Measurements from ENCODE around the gene HSF2BP.

HSF2BP gene

GRCh38 chr21:43675871-43676270, 16.6 kb upstream of the HSF2BP start:
- Mint-ChIP-seq H3K27ac (no peak overlapping the region), H3K27me3 (no peaks in the 10 kb centered on the region), H3K4me1 (ENCODE audit: low read depth) (peaks cover 5% of the 10 kb centered on the region), H3K36me3 (ENCODE audit: low read depth) (peaks cover 99% of the 10 kb centered on the region), H3K4me3 (no peak overlapping the region), H3K9me3 (no peaks in the 10 kb centered on the region)
- intact Hi-C loops (cut with micrococcal nuclease), result loop anchor here (10.0 kb wide), 1 partner anchor 289 kb away; no protein-coding TSS in a partner anchor

DNA sequence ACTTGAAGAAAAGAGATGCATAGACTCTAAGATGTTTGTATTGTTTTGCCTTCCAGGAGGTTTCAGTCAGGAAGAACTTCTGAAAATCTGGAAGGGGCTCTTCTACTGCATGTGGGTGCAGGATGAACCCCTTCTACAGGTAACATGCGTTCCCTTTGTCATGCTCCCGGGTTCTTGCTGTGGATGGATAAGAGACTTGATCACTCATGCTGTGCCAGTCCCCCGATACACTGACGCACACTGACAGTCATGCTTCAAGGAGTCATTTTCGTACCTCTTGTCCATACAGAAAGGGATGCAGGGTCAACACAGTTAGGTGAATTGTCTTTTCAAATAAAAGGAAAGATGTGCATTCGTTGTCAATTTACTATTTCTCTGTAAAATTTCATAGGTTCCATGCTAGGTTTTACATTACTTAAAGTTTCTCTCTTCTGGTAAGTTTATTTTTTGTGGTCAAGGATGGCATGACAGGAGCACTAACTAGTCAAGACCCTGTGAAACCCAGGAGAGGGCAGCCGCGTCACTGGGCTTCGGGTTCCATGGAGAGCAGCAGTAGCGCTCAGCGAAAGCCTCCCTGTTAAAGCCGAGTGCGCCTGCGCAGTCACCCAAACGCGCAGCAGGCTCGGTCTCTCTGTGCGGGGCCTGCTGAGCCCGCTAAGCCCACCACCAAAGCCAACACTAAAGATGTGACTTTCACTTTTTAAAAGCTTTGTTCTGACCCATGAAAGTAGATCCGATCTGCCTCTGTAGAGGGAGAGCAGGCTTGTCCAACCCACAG, 10.7 kb upstream of the HSF2BP start:
- Mint-ChIP-seq H3K27ac (no peak overlapping the region), H3K4me1 (ENCODE audit: low read depth) (peaks cover 18% of the 10 kb centered on the region), H3K36me3 (ENCODE audit: low read depth) (peaks cover 77% of the 10 kb centered on the region), H3K27me3 (no peaks in the 10 kb centered on the region), H3K9me3 (peaks cover 9% of the 10 kb centered on the region), H3K4me3 (no peak overlapping the region)
- intact Hi-C loops (cut with micrococcal nuclease), result loop anchor here (10.0 kb wide), 2 partner anchors 55 to 295 kb away; no protein-coding TSS in a partner anchor

- H3K27me3 Mint-ChIP-seq, result no peaks in the 10 kb centered on the region
- H3K36me3 Mint-ChIP-seq (ENCODE audit: low read depth), result peaks cover 77% of the 10 kb centered on the region
- peaks cover 9% of the 10 kb centered on the region for H3K9me3 Mint-ChIP-seq
- H3K4me3 Mint-ChIP-seq, result no peak overlapping the region
- intact Hi-C loops (cut with micrococcal nuclease), result loop anchor here (10.0 kb wide), 1 partner anchor 57 kb away; no protein-coding TSS in a partner anchor
- peak overlapping the region; percentile 5 for H3K27ac Mint-ChIP-seq
- peaks cover 30% of the 10 kb centered on the region for H3K4me1 Mint-ChIP-seq (ENCODE audit: low read depth)
Measured at GRCh38 chr21:43667191-43667904, 8.1 kb upstream of the HSF2BP start.

- Mint-ChIP-seq H3K27me3 (no peaks in the 10 kb centered on the region), H3K9me3 (peaks cover 9% of the 10 kb centered on the region), H3K4me1 (ENCODE audit: low read depth) (peaks cover 44% of the 10 kb centered on the region), H3K4me3 (no peak overlapping the region), H3K36me3 (ENCODE audit: low read depth) (peaks cover 76% of the 10 kb centered on the region), H3K27ac (no peak overlapping the region)
- intact Hi-C loops (cut with micrococcal nuclease), result loop anchor here (10.0 kb wide), 1 partner anchor 59 kb away; no protein-coding TSS in a partner anchor
Measured at GRCh38 chr21:43665879-43666278, 6.6 kb upstream of the HSF2BP start.

DNA sequence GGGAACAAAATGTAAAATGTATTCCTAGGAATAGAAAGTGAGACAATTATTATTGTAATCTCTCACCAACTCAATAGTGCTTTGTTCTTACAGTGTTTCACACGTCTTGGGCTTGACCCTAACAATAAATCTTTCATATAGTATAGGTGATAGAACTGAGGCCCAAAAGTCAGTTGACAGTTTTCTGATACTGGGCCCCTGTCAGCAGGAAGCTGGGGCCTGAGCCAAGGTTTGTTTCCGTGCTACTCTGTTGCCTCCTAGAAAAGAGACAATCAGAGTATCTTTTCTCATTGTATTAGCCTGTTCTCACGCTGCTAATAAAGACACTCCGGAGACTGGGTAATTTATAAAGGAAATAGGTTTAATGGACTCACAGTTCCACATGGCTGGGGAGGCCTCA, 5.1 kb upstream of the HSF2BP start:
- Mint-ChIP-seq H3K4me1 (ENCODE audit: low read depth) (peaks cover 57% of the 10 kb centered on the region), H3K27me3 (no peaks in the 10 kb centered on the region), H3K4me3 (no peak overlapping the region), H3K36me3 (ENCODE audit: low read depth) (peaks cover 76% of the 10 kb centered on the region), H3K27ac (peak overlapping the region; percentile 70), H3K9me3 (peaks cover 9% of the 10 kb centered on the region)
- intact Hi-C loops (cut with micrococcal nuclease), result loop anchor here (10.0 kb wide), 1 partner anchor 60 kb away; no protein-coding TSS in a partner anchor

- intact Hi-C loops (cut with micrococcal nuclease), result loop anchor here (10.0 kb wide), 1 partner anchor 62 kb away; no protein-coding TSS in a partner anchor
- Mint-ChIP-seq H3K9me3 (peaks cover 9% of the 10 kb centered on the region), H3K36me3 (ENCODE audit: low read depth) (peaks cover 78% of the 10 kb centered on the region), H3K27ac (no peak overlapping the region), H3K4me1 (ENCODE audit: low read depth) (peaks cover 66% of the 10 kb centered on the region), H3K27me3 (peaks cover under 1% of the 10 kb centered on the region), H3K4me3 (no peak overlapping the region)
Measured at GRCh38 chr21:43663033-43663432, 3.7 kb upstream of the HSF2BP start.

DNA sequence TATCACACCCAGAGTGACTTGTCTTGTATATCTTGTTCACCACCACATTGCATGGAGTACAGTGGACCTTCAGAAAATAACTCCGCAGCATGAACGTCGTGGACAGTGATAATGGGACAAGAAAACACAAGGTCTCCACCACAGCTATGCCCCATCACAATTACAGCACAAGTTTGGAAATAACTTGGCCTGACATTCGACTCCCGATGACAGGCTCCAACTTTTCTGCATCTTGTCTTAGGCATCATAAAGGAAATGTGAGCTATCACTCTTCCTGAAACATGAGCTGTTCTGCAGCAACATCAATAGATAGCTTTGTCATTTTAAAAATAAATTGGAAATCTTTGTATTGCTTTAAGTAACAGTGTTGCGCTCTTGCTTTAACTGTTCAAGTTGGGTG, 3.0 kb upstream of the HSF2BP start:
- Mint-ChIP-seq H3K4me3 (no peak overlapping the region), H3K27me3 (peaks cover 3% of the 10 kb centered on the region), H3K4me1 (ENCODE audit: low read depth) (peaks cover 71% of the 10 kb centered on the region), H3K36me3 (ENCODE audit: low read depth) (peaks cover 75% of the 10 kb centered on the region), H3K9me3 (peaks cover 9% of the 10 kb centered on the region), H3K27ac (no peak overlapping the region)
- intact Hi-C loops (cut with micrococcal nuclease), result loop anchor here (10.0 kb wide), 1 partner anchor 63 kb away; no protein-coding TSS in a partner anchor

GRCh38 chr21:43658769-43659135, 536 bp downstream of the HSF2BP start:
- intact Hi-C loops (cut with micrococcal nuclease), result no loop called here
- Mint-ChIP-seq H3K4me3 (no peak overlapping the region), H3K9me3 (no peaks in the 10 kb centered on the region), H3K36me3 (ENCODE audit: low read depth) (peaks cover 43% of the 10 kb centered on the region), H3K4me1 (ENCODE audit: low read depth) (peaks cover 57% of the 10 kb centered on the region), H3K27me3 (peaks cover 3% of the 10 kb centered on the region), H3K27ac (peak overlapping the region; percentile 91)

DNA sequence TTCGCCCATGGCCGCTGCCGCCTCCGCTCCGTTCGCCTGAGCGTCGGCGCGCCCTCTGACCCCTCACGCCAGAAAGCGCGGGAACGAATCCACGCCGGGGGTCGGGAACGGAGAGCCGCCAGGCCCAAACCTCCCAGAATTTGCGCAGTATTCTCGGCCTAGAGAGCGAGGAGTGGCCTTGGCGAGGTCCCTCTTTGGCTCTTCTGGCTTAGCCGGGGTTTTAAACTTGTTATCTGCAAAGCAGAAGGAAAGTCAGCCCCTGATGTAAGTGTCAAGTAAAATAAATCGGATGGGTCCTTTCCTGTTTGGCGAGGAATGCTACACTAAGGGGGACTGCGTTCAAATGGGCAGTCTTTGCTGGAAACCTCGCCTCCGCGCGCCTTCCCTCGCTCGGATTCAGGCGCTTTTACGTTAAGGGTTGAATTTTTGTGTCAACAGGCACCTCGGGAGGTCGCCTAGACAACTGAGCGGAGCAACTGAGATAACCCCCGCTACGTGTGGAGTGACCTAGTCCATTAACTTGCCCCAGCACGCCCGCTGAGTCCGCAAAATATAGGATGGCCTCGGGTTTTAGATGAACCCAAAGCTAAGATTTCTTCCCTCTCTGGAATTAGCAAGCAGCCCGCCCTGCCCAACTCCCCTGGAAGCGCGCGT, 1.1 kb downstream of the HSF2BP start:
- no peak overlapping the region for H3K4me3 Mint-ChIP-seq
- intact Hi-C loops (cut with micrococcal nuclease), result no loop called here
- H3K27me3 Mint-ChIP-seq, result peaks cover 3% of the 10 kb centered on the region
- peak overlapping the region; percentile 91 for H3K27ac Mint-ChIP-seq
- H3K36me3 Mint-ChIP-seq (ENCODE audit: low read depth), result peaks cover 38% of the 10 kb centered on the region
- H3K4me1 Mint-ChIP-seq (ENCODE audit: low read depth), result peaks cover 60% of the 10 kb centered on the region
- no peaks in the 10 kb centered on the region for H3K9me3 Mint-ChIP-seq

DNA sequence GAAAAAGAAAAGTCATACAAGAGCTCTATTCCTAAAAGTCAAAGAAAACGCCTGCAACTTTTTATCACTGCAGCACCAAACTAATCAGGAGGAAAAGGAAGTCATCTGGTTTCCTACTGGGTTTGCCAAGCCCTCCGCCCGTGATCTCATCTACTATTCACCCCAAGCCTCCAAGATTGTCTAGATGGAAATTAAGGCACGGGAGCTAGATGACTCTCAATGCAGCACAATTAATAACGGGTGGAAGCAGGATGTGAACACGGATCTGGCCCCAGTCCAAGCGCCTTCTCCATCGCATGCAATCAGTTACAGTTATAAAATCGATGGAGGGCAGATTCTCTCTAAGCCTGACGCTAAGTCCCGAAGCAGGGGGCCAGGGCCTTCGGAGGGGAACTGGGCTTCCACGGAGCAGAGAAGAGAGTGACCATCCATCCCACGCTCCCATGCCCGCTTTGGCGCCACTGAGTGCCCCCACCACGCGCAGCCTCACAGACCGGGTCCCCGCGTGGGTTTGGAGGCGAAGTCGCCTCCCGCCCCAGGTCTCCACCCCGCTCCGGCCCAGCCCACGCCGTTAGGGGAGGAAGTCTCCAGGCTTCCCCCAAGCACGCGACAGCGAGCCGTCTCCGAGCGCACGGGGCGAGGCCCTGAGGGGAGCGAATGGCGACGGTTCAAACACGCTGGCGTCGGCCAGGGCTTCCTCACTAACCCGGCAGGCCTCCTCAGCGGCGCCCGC, 1.8 kb downstream of the HSF2BP start:
- peak overlapping the region; percentile 59 for H3K27ac Mint-ChIP-seq
- H3K9me3 Mint-ChIP-seq, result no peaks in the 10 kb centered on the region
- H3K27me3 Mint-ChIP-seq, result peaks cover 6% of the 10 kb centered on the region
- peaks cover 60% of the 10 kb centered on the region for H3K4me1 Mint-ChIP-seq (ENCODE audit: low read depth)
- H3K36me3 Mint-ChIP-seq (ENCODE audit: low read depth), result peaks cover 31% of the 10 kb centered on the region
- H3K4me3 Mint-ChIP-seq, result peak overlapping the region; percentile 21
- intact Hi-C loops (cut with micrococcal nuclease), result no loop called here

DNA sequence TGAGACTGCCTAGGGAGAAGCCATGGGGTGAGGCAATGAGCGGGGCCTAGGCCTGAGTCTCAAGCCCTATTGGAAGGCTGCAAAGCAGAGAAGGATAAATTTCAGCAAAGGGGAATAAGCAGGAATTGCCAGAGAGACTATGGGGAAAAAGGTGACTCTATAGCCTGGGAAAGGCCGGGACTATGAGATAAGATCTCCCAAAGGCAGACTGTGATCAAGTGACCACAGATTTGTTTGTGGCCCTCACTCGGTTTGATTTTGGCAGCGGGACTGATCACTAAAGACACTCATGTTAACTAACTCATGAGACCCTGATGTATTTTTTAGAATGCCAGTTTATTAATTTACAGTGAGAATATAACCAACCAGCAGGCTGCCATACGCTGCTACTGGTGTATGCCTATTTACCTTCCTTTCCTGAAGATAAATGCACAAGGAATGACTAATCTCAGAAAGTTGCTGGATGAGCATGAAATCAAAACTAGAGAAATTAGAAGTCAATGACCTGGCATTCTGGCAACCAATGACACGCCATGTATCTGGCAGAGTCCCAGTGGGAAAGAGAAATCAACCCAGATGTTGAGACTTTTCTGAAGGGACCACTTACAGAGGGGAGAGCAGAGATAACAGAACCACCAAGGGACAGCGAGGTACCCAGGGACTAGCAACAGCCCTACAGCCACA, 4.3 kb downstream of the HSF2BP start:
- Mint-ChIP-seq H3K9me3 (no peaks in the 10 kb centered on the region), H3K36me3 (ENCODE audit: low read depth) (peaks cover 8% of the 10 kb centered on the region), H3K27ac (no peak overlapping the region), H3K4me3 (no peak overlapping the region), H3K27me3 (peaks cover 10% of the 10 kb centered on the region), H3K4me1 (ENCODE audit: low read depth) (peaks cover 36% of the 10 kb centered on the region)
- intact Hi-C loops (cut with micrococcal nuclease), result no loop called here

DNA sequence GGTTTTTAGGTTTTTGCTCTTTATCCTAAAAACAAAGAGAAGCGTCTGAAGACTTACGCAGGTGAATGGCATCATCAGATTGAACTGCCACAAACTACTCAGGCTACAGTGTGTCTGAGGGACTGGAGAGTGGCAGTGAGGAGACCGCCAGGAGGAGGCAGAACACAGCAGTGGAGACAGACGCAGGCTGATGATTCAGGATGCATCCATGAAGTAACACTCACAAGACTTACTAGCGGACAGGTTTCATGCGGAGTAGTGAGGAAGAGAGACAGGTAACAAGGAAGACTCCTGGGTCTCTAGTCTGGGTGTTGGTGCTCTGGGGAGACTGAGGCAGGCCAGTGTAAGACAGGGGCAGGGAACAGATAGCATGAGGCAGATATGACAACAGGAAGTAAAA, 5.7 kb downstream of the HSF2BP start:
- H3K27ac Mint-ChIP-seq, result no peak overlapping the region
- peaks cover 25% of the 10 kb centered on the region for H3K4me1 Mint-ChIP-seq (ENCODE audit: low read depth)
- H3K4me3 Mint-ChIP-seq, result no peak overlapping the region
- intact Hi-C loops (cut with micrococcal nuclease), result no loop called here
- H3K9me3 Mint-ChIP-seq, result no peaks in the 10 kb centered on the region
- no peaks in the 10 kb centered on the region for H3K36me3 Mint-ChIP-seq (ENCODE audit: low read depth)
- H3K27me3 Mint-ChIP-seq, result peaks cover 10% of the 10 kb centered on the region

- H3K27ac Mint-ChIP-seq, result no peak overlapping the region
- H3K4me1 Mint-ChIP-seq (ENCODE audit: low read depth), result peaks cover 19% of the 10 kb centered on the region
- intact Hi-C loops (cut with micrococcal nuclease), result no loop called here
- H3K27me3 Mint-ChIP-seq, result peaks cover 14% of the 10 kb centered on the region
- H3K4me3 Mint-ChIP-seq, result no peak overlapping the region
- no peaks in the 10 kb centered on the region for H3K9me3 Mint-ChIP-seq
- no peaks in the 10 kb centered on the region for H3K36me3 Mint-ChIP-seq (ENCODE audit: low read depth)
Measured at GRCh38 chr21:43652616-43653015, 6.7 kb downstream of the HSF2BP start.

Measured in dendritic cell treated with granulocyte-macrophage colony-stimulating factor and Interleukin-4, amounts not matched to agents 40 ng/mL and 50 ng/mL, for 4 days (primary cell).